Neural progenitor cell (in vitro differentiated cells): ENCODE results near the gene CACHD1.

Experiments
- CTCF ChIP-seq: fragments of 200-600 bp; sonication (generic); IDR thresholded peaks from 2 replicates; pipeline ENCODE4 v1.5.1; 2017; ENCODE audit warnings: antibody characterized with exemption, mild to moderate bottlenecking
- EZH2phosphoT487 ChIP-seq: fragments of 200-600 bp; sonication (generic); IDR thresholded peaks from 2 replicates; pipeline ENCODE4 v1.6.1; 2017; ENCODE audit warnings: antibody characterized with exemption

GRCh38 chr1:64482720-64483119 lies 12.8 kb downstream of the CACHD1 start:
- TF ChIP-seq CTCF, result no peak
- TF ChIP-seq EZH2phosphoT487, result no peak
